Measurements from ENCODE around the gene PLOD3.

PLOD3 gene

DNA sequence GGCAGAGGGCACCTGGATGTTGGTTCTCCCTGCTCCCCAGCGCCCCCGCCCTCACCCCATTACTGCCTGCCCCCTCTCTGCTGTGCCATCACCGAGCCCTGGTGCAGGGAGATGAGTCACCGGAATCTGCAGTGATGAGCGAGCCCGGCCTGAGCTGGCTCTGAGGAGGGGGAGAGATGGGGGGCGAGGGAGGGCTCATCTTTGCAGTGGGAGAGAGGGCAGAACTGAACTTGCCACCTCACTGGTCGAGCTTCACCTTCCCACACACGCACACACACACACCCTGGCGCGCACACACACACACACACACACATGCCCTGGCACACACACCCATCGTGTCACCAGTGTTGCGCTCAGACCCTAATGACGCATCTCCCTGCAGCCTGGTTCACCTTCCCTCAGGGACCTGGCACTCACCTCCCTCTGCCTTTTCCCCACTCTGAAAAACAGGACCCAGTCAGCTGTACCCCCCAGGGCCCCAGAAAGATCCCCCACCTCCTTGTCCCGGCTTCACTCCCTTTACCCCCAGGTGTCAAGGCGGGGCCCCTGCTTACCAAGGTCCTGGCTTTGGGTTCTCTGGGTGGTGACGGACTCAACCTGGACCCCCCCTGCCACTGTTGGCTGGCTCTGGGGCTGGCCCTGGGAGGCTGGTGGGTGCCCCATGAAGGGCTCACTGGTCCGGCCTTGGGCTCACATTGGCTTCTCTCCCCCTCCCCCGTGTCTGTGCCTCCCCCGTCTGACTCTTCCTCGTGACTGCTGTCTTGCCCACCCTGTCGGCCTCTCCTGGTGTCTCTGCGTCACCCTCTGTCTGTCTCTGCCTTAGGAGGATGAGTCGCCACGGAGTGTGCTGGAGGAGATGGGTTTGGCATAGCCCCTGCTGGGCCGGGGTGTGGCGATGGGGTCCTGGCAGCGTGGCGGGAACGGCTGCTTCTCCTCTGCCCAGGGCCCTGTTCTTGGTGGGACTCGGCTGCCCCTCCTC, 57.4 kb downstream of the PLOD3 start:
- TF ChIP-seq, protein P1, sequence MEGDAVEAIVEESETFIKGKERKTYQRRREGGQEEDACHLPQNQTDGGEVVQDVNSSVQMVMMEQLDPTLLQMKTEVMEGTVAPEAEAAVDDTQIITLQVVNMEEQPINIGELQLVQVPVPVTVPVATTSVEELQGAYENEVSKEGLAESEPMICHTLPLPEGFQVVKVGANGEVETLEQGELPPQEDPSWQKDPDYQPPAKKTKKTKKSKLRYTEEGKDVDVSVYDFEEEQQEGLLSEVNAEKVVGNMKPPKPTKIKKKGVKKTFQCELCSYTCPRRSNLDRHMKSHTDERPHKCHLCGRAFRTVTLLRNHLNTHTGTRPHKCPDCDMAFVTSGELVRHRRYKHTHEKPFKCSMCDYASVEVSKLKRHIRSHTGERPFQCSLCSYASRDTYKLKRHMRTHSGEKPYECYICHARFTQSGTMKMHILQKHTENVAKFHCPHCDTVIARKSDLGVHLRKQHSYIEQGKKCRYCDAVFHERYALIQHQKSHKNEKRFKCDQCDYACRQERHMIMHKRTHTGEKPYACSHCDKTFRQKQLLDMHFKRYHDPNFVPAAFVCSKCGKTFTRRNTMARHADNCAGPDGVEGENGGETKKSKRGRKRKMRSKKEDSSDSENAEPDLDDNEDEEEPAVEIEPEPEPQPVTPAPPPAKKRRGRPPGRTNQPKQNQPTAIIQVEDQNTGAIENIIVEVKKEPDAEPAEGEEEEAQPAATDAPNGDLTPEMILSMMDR (conservative IDR thresholded peaks at IDR 0.05) = no peak
- no peak for TF ChIP-seq ZFX (IDR thresholded peaks at IDR 0.05)
- H3K27ac ChIP-seq = no peak overlapping the region

DNA sequence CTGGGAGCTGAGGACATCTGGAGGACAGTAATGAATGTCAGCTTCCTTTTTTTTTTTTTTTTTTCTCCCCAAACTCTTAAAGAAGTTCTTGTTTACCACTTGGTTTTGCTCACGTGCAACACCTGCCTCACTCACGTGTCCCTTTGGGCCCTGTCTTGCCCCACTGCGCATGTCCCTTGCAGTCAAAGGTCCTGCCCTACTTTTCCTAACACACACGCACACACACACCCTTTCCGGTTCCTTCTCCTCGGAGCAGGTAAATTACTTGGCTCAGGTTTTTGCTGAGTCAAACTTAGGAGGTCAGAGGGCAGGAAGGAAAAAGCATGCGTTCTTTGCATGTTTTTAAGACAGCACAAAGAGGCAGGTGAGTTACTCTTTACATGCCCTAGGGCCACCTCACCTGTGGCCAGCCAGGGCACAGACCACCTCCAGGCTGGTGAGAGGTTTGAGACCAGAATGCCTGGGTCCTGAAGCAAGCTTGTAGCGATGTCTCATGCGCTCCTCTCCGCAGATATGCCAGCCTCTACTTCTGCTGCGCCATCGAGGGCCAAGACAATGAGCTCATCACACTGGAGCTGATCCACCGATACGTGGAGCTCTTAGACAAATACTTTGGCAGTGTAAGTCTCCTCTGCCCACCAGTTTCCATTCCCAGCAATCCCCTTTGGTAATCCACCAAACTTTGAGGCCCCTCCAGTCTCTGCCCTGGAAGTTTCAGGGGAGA, 60.4 kb downstream of the PLOD3 start:
- H3K27ac ChIP-seq = peak overlapping the region; percentile 95

GRCh38 chr7:101156277-101156676, 61.1 kb downstream of the PLOD3 start:
- peak overlapping the region; percentile 95 for H3K27ac ChIP-seq
- no peak for TF ChIP-seq ZFX (IDR thresholded peaks at IDR 0.05)
- TF ChIP-seq, protein P1 (conservative IDR thresholded peaks at IDR 0.05) = no peak

More for the DNA sequence above, 60.4 kb downstream of the PLOD3 start:
- TF ChIP-seq, protein P1 (conservative IDR thresholded peaks at IDR 0.05) = no peak
- no peak for TF ChIP-seq ZFX (IDR thresholded peaks at IDR 0.05)

Measured in C4-2B (cell line).